GOT3 (cell line): Measurements from ENCODE around the gene MAGEA6.
"Not testable (repeated sequence)": the region's sequence is repeated elsewhere in the genome, so short reads cannot be mapped to it uniquely, and the experiment has no call there.

Experiments
- DNase-seq: peaks from one replicate; lab custom pipeline; 2025; ENCODE audit warnings: mixed read lengths; lab: John Stamatoyannopoulos, UW

MAGEA6 gene

GRCh38 chrX:152769549-152770289 lies at the start of gene MAGEA6:
Gene MAGEA6, minus strand, starts transcription at chrX:152769689. Its CDS starts 2,039 bp downstream, at chrX:152767650.
- not testable (repeated sequence) for DNase-seq

- DNase-seq = no peak
Measured at GRCh38 chrX:152819266-152819665, 49.8 kb upstream of the MAGEA6 start.

GRCh38 chrX:152818356-152818755 lies 48.9 kb upstream of the MAGEA6 start:
- no peak for DNase-seq

- no peak for DNase-seq
Measured at GRCh38 chrX:152817078-152817764, 47.7 kb upstream of the MAGEA6 start.

- DNase-seq = no peak
Measured at GRCh38 chrX:152814048-152814447, 44.6 kb upstream of the MAGEA6 start.

GRCh38 chrX:152813206-152813605 lies 43.7 kb upstream of the MAGEA6 start:
- no peak for DNase-seq

GRCh38 chrX:152810403-152810802 lies 40.9 kb upstream of the MAGEA6 start:
- no peak for DNase-seq

- no peak for DNase-seq
Measured at GRCh38 chrX:152806035-152806434, 36.5 kb upstream of the MAGEA6 start.

- DNase-seq = no peak
Measured at GRCh38 chrX:152798945-152799344, 29.5 kb upstream of the MAGEA6 start.

GRCh38 chrX:152787062-152787461 lies 17.6 kb upstream of the MAGEA6 start:
- not testable (repeated sequence) for DNase-seq

- DNase-seq = not testable (repeated sequence)
Measured at GRCh38 chrX:152766562-152766961, 2.9 kb downstream of the MAGEA6 start.

- not testable (repeated sequence) for DNase-seq
Measured at GRCh38 chrX:152761582-152761981, 7.9 kb downstream of the MAGEA6 start.

- DNase-seq = not testable (repeated sequence)
Measured at GRCh38 chrX:152759544-152759943, 9.9 kb downstream of the MAGEA6 start.

GRCh38 chrX:152758918-152759317 lies 10.6 kb downstream of the MAGEA6 start, which contains the start of gene CSAG3:
Gene CSAG3, plus strand, starts transcription at chrX:152759218.
- not testable (repeated sequence) for DNase-seq

GRCh38 chrX:152754871-152755270 lies 14.6 kb downstream of the MAGEA6 start:
- not testable (repeated sequence) for DNase-seq

- not testable (repeated sequence) for DNase-seq
Measured at GRCh38 chrX:152753686-152754650, 15.5 kb downstream of the MAGEA6 start, which contains the start of gene MAGEA2. Gene MAGEA2, minus strand, starts transcription at chrX:152753842. Its CDS starts 2,479 bp downstream, at chrX:152751363.

- DNase-seq = no peak
Measured at GRCh38 chrX:152738560-152738959, 30.9 kb downstream of the MAGEA6 start.

- DNase-seq = not testable (repeated sequence)
Measured at GRCh38 chrX:152736528-152736927, 33.0 kb downstream of the MAGEA6 start.

- no peak for DNase-seq
Measured at GRCh38 chrX:152735860-152736511, 33.5 kb downstream of the MAGEA6 start.

GRCh38 chrX:152735101-152735500 lies 34.4 kb downstream of the MAGEA6 start:
- no peak for DNase-seq

- DNase-seq = not testable (repeated sequence)
Measured at GRCh38 chrX:152734143-152734858, 35.2 kb downstream of the MAGEA6 start.
